Spleen (tissue), 13 donors: Measurements from ENCODE around the gene CDK5RAP3. TPM values are rescaled to one million over a fixed set of nuclear protein-coding genes. Genes with fewer than 3 reads are reported as not detected.

ENCODE experiments used
- DNase-seq: peaks from one replicate; pipeline ENCODE4 v3.0.0-alpha.2; 2020
- H3K27ac ChIP-seq, 8 donors: fragments of 200-600 bp; sonication (generic) in 7 of 8; 1 replicate in 4 of 8; 2 replicates in 4 of 8; pipeline versions ENCODE4 v1.5.0 to v1.8.0; 2016 to 2021; ENCODE audit warnings: inconsistent platforms in 4 of 8, mild to moderate bottlenecking in 4 of 8, moderate library complexity in 1 of 8
- H3K27me3 ChIP-seq, 7 donors: fragments of 200-600 bp; sonication (generic) in 6 of 7; replicated peaks in 1 of 7; 1 replicate in 4 of 7; 2 replicates in 3 of 7; pipeline versions ENCODE4 v1.5.0 to v1.8.0; 2016 to 2021; ENCODE audit warnings: inconsistent platforms in 3 of 7, mild to moderate bottlenecking in 1 of 7
- H3K36me3 ChIP-seq, 6 donors: fragments of 200-600 bp; sonication (generic) in 5 of 6; 1 replicate in 4 of 6; 2 replicates in 2 of 6; pipeline versions ENCODE4 v1.5.0 to v1.8.0; 2016 to 2021; ENCODE audit warnings: inconsistent platforms in 2 of 6
- H3K4me1 ChIP-seq, 6 donors: fragments of 200-600 bp; sonication (generic) in 5 of 6; 1 replicate in 3 of 6; 2 replicates in 3 of 6; pipeline versions ENCODE4 v1.5.0 to v1.8.0; 2016 to 2021; ENCODE audit warnings: inconsistent platforms in 3 of 6
- H3K4me3 ChIP-seq, 8 donors: fragments of 200-600 bp; sonication (generic) in 7 of 8; 1 replicate in 4 of 8; 2 replicates in 4 of 8; pipeline versions ENCODE4 v1.5.0 to v1.8.0; 2016 to 2021; ENCODE audit warnings: inconsistent platforms in 4 of 8, mild to moderate bottlenecking in 4 of 8, moderate library complexity in 2 of 8
- H3K9me3 ChIP-seq, 8 donors: fragments of 200-600 bp; sonication (generic) in 7 of 8; 1 replicate in 4 of 8; 2 replicates in 4 of 8; pipeline versions ENCODE4 v1.5.0 to v1.8.0; 2016 to 2021; ENCODE audit warnings: inconsistent platforms in 4 of 8
- POLR2A ChIP-seq, 3 donors: fragments of 450-650 bp; IDR thresholded peaks; one replicate each; pipeline ENCODE4 v1.5.1; 2017; ENCODE audit warnings: antibody characterized with exemption in 3 of 3, mild to moderate bottlenecking in 1 of 3
- POLR2AphosphoS5 ChIP-seq, 3 donors: sonication (generic); formaldehyde crosslinking; IDR thresholded peaks; one replicate each; pipeline ENCODE4 v1.5.1; 2017; ENCODE audit warnings: antibody characterized with exemption in 3 of 3
- WGBS, 5 donors: extraction: QIAGEN DNeasy Blood & Tissue Kit in 3 of 5; methylation state at CpG; one replicate each; pipeline versions ENCODE4 v1.1.5 to v1.1.7; 2013 to 2018; 5-methylcytosine and 5-hydroxymethylcytosine counted together
- intact Hi-C: fragments of 100-400 bp; cut with DNase I; formaldehyde crosslinking; loops from one replicate; pipeline ENCODE4 v1.15.0; 2023; ENCODE audit warnings: low total_unique reads
- long read RNA-seq, 2 donors: transcript quantifications; one replicate each; lab custom pipeline, GENCODE V29; 2026
- polyA plus RNA-seq, 3 donors: library from polyadenylated mRNA; stranded (reverse); fragments of 200-250 nt; gene quantifications; one replicate each; pipeline ENCODE4 v1.2.1, GENCODE V29; 2013
- total RNA-seq, 7 donors: library from RNA; depleted of rRNA in 3 of 7; stranded (reverse); fragments of >200 nt in 3 of 7; fragmentation: NEBNext Ultra II Directional in 4 of 7; extraction: Animal tissue kit (Norgen Biotek cat#: 25700) in 4 of 7; gene quantifications; one replicate each; pipeline versions ENCODE4 v1.1.0 to v1.2.1, GENCODE V29; 2016 to 2021
- TF ChIP-seq, protein P1 (sequence below), 11 experiments: fragments of 200-600 bp in 7 of 11; fragments of 450-650 bp in 4 of 11; sonication (generic) in 4 of 11; IDR thresholded peaks in 8 of 11; conservative IDR thresholded peaks in 3 of 11; 1 replicate in 7 of 11; 2 replicates in 4 of 11; pipeline versions ENCODE4 v1.4.0 to v1.8.0; 2016 to 2021; ENCODE audit warnings: antibody characterized with exemption in 11 of 11, inconsistent platforms in 4 of 11, mild to moderate bottlenecking in 1 of 11
- donor health status: healthy with polysubstance abuse.
- donor health status: DM: no; HTN: no; CAD: no; lungs with moderate emphysema.
- donor health status: DM: no; HTN: no; CAD: no.
- donor health status: Bipolar disorder and iron deficiency.
- donor health status: healthy.
- donor health status: DM: no; HTN: no; CAD: no.
- donor health status: DM: yes; HTN: yes; CAD: no.

Gene CDK5RAP3, protein sequence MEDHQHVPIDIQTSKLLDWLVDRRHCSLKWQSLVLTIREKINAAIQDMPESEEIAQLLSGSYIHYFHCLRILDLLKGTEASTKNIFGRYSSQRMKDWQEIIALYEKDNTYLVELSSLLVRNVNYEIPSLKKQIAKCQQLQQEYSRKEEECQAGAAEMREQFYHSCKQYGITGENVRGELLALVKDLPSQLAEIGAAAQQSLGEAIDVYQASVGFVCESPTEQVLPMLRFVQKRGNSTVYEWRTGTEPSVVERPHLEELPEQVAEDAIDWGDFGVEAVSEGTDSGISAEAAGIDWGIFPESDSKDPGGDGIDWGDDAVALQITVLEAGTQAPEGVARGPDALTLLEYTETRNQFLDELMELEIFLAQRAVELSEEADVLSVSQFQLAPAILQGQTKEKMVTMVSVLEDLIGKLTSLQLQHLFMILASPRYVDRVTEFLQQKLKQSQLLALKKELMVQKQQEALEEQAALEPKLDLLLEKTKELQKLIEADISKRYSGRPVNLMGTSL
- total RNA-seq (100 to 1,000 TPM; 216 to 380 (median 235) TPM), polyA plus RNA-seq (1,000 to 10,000 TPM in 1 of 3 donors, 100 to 1,000 TPM in 2; 328 to 1,020 (median 665) TPM)
- long read RNA-seq, donor 1, transcript CDK5RAP3-201 (14 exons, 1,866 nt), result minor isoform, 11 of 59 reads
- long read RNA-seq, donor 1, transcript CDK5RAP3-231 (12 exons, 2,759 nt), result minor isoform, 5 of 59 reads
- long read RNA-seq, donor 1, transcript CDK5RAP3-225 (2 exons, 2,455 nt), result major isoform, 15 of 59 reads
- long read RNA-seq, donor 1, partial matches to known transcripts, result 26 of 59 reads
- long read RNA-seq, donor 1, other reads (novel, unspliced or antisense), result 0 of 59 reads
- long read RNA-seq, donor 2, transcript CDK5RAP3-225 (2 exons, 2,455 nt), result major isoform, 13 of 27 reads
- long read RNA-seq, donor 2, transcript CDK5RAP3-201 (14 exons, 1,866 nt), result minor isoform, 8 of 27 reads
- long read RNA-seq, donor 2, partial matches to known transcripts, result 0 of 27 reads
- long read RNA-seq, donor 2, other reads (novel, unspliced or antisense), result 0 of 27 reads

DNA sequence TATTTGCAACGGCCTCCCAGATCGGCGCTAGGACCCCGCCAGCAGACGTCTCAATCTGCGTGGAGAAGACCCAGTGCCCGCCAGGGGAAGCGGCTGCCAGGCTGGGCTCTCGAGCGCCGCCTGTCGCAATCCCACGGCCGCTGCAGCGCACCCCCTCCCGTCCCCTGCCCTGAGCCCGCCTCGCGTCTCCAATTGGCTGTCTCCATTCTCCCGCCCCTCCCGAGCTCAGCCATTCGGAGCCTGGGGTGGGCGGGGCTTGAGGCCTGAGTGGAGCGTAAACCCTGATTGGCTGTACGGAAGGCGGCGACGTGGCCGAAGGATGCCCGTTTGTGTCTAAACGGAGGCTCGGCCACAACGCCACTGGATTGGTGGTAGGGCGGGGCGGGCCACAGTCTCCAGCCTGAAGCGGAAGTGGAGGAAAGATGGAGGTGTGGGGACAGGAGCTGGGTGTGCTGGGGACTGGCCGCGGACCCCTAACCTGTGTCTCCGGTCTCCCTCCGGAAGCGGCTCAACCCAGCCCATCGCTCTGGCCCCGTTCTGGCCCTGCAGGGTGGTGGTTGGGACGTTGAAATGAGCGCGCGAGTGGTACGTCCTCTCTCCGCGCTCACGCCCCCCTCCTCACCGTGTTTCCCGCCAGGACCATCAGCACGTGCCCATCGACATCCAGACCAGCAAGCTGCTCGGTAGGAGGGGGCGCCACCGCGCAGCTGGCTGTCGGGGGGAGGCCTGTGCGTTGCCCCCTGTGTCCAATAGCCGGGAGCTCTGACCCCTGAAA lies at the start of gene CDK5RAP3:
Gene CDK5RAP3, plus strand, starts transcription at position 389 of the 775 bp plus-strand sequence. Its CDS starts 34 bp downstream, at position 423.
- TF ChIP-seq POLR2A (IDR thresholded peaks at IDR 0.05) (no peak), POLR2AphosphoS5 (IDR thresholded peaks at IDR 0.05) (peak; percentile 94 to 96 (median 96))
- TF ChIP-seq, protein P1, sequence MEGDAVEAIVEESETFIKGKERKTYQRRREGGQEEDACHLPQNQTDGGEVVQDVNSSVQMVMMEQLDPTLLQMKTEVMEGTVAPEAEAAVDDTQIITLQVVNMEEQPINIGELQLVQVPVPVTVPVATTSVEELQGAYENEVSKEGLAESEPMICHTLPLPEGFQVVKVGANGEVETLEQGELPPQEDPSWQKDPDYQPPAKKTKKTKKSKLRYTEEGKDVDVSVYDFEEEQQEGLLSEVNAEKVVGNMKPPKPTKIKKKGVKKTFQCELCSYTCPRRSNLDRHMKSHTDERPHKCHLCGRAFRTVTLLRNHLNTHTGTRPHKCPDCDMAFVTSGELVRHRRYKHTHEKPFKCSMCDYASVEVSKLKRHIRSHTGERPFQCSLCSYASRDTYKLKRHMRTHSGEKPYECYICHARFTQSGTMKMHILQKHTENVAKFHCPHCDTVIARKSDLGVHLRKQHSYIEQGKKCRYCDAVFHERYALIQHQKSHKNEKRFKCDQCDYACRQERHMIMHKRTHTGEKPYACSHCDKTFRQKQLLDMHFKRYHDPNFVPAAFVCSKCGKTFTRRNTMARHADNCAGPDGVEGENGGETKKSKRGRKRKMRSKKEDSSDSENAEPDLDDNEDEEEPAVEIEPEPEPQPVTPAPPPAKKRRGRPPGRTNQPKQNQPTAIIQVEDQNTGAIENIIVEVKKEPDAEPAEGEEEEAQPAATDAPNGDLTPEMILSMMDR (IDR thresholded peaks at IDR 0.05 in 8 of 11, conservative IDR thresholded peaks at IDR 0.05 in 3 of 11), result peak; percentile 97 to 100 (median 100)
- no peaks in the 10 kb centered on the region for H3K27me3 ChIP-seq
- no peaks in the 10 kb centered on the region for H3K9me3 ChIP-seq
- peak within 1 kb of the TSS; percentile 89 to 99 (median 94) for H3K4me3 ChIP-seq
- peaks cover 0 to 28% (median 27%) of the 10 kb centered on the region in 6 donors for H3K36me3 ChIP-seq
- WGBS, 5 donors, result 0 to 2% (median 0%) methylated on average over 31 to 62 of the region's 62 CpGs
- peaks cover 8 to 36% (median 26%) of the 10 kb centered on the region in 6 donors for H3K4me1 ChIP-seq
- intact Hi-C loops, result no loop called here
- DNase-seq, result peak; percentile 100
- peak within 1 kb of the TSS; percentile 80 to 94 (median 89) for H3K27ac ChIP-seq

DNA sequence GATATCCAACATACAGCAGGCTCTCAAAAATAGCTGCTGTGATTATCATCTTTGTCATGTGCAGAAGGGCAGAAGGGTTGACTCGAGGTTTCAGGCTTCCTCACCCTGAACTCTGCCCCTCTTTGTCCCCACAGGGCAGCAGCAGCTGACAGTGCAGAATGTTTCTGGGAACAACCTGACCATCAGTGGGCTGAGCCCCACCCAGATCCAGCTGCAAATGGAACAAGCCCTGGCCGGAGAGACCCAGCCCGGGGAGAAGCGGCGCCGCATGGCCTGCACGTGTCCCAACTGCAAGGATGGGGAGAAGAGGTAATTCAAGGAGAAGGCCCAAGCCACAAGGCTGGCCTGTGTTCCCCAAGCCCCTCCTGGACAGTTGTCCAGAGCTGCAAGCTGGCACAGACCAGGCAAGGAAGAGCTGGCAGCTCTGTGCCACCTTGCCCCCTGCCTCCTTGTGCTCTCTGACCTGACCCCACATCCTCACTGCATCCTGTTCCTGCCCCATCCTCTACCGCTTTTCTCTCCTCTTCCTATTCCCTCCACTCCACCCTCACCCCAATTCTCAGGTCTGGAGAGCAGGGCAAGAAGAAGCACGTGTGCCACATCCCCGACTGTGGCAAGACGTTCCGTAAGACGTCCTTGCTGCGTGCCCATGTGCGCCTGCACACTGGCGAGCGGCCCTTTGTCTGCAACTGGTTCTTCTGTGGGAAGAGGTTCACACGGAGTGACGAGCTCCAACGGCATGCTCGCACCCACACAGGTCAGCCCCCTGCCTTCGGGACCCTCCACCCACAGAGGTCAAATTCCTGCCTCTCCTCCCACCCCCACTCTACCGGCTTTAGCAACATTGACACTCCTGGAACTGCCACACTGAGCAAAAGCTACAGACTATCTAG lies 45.9 kb upstream of the CDK5RAP3 start:
- Histone ChIP-seq H3K36me3 (peaks cover 2 to 99% (median 73%) of the 10 kb centered on the region in 6 donors), H3K27me3 (no peaks in the 10 kb centered on the region), H3K4me1 (no peaks in the 10 kb centered on the region), H3K4me3 (no peak overlapping the region), H3K9me3 (no peaks in the 10 kb centered on the region), H3K27ac (no peak overlapping the region)
- no peak for TF ChIP-seq POLR2A (IDR thresholded peaks at IDR 0.05)
- TF ChIP-seq POLR2AphosphoS5 (IDR thresholded peaks at IDR 0.05), result peak in 1 of 3 donors; percentile 49
- TF ChIP-seq, protein P1 (IDR thresholded peaks at IDR 0.05 in 8 of 11, conservative IDR thresholded peaks at IDR 0.05 in 3 of 11), result no peak
- no peak for DNase-seq
- 82 to 96% (median 89%) methylated on average over 21 to 23 of the region's 23 CpGs for WGBS, 5 donors
- intact Hi-C loops, result no loop called here

DNA sequence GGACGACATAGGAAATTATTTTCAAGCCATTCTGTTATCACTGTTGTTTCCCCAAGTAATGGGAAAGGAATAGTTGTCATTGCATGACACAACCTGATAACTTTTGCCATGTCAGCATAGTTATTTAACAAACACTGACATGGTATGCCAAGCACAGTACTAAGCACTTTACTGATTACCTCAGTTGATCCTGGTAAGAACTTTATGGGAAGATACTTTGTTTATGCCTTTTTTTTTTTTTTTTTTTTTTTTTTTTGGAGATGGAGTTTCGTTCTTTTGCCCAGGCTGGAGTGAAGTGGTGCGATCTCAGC lies 45.3 kb upstream of the CDK5RAP3 start:
- intact Hi-C loops, result no loop called here
- 92 to 96% (median 94%) methylated on average over 2 to 3 of the region's 3 CpGs for WGBS, 5 donors
- Histone ChIP-seq H3K36me3 (peaks cover 2 to 99% (median 77%) of the 10 kb centered on the region in 6 donors), H3K9me3 (no peaks in the 10 kb centered on the region), H3K4me1 (no peaks in the 10 kb centered on the region), H3K4me3 (no peak overlapping the region), H3K27me3 (no peaks in the 10 kb centered on the region), H3K27ac (no peak overlapping the region)
- no peak for TF ChIP-seq POLR2A (IDR thresholded peaks at IDR 0.05)
- TF ChIP-seq, protein P1 (IDR thresholded peaks at IDR 0.05 in 8 of 11, conservative IDR thresholded peaks at IDR 0.05 in 3 of 11), result no peak
- no peak for TF ChIP-seq POLR2AphosphoS5 (IDR thresholded peaks at IDR 0.05)
- no peak for DNase-seq
